SK-N-SH (cell line): ENCODE data around the gene YPEL1. TPM values are rescaled to one million over a fixed set of nuclear protein-coding genes. Genes with fewer than 3 reads are reported as not detected.
"Not testable (repeated sequence)": the region's sequence is repeated elsewhere in the genome, so short reads cannot be mapped to it uniquely, and the experiment has no call there.

Source experiments
- CTCF ChIA-PET: fragments of 300-600, 350-600 bp; formaldehyde crosslinking; extraction: SDS; loops from one replicate; lab custom pipeline; 2021; lab: Yijun Ruan, JAX
- POLR2A ChIA-PET: fragments of 350-600 bp; sonication (Branson Sonifier 250); formaldehyde crosslinking; extraction: SDS; loops from one replicate; lab custom pipeline; 2020; ENCODE audit warnings: antibody characterized with exemption, inconsistent platforms; lab: Yijun Ruan, JAX
- DNase-seq: peaks from one replicate; pipeline ENCODE4 v3.0.0; 2012
- H2AFZ ChIP-seq: fragments of 200-600 bp; sonication (generic); 2 replicates; pipeline ENCODE4 v1.8.1; 2016; ENCODE audit warnings: antibody characterized with exemption, mild to moderate bottlenecking, low read depth
- H3F3A ChIP-seq: fragments of 200-600 bp; sonication (generic); replicated peaks from 2 replicates; pipeline ENCODE3; 2016; ENCODE audit warnings: antibody characterized with exemption, mild to moderate bottlenecking; ENCODE audit not compliant: insufficient read depth
- H3K27ac ChIP-seq, 2 experiments: fragments of 200-500 bp in 1 of 2; fragments of 200-600 bp in 1 of 2; sonication (Bioruptor generic) in 1 of 2; sonication (generic), shearing (Covaris generic) in 1 of 2; 2 replicates each; pipeline versions ENCODE4 v1.5.1 to v1.6.1; 2014 to 2016; ENCODE audit warnings: low read depth in 2 of 2, inconsistent platforms in 1 of 2, low read length in 1 of 2, mild to moderate bottlenecking in 1 of 2, mixed read lengths in 1 of 2
- H3K27me3 ChIP-seq: fragments of 200-600 bp; sonication (generic), shearing (Covaris generic); 2 replicates; pipeline ENCODE4 v1.6.1; 2016; ENCODE audit warnings: mixed run types; ENCODE audit not compliant: insufficient read depth
- H3K36me3 ChIP-seq, 2 experiments: fragments of 200-500 bp in 1 of 2; fragments of 200-600 bp in 1 of 2; sonication (Bioruptor generic) in 1 of 2; sonication (generic) in 1 of 2; replicated peaks in 1 of 2; 2 replicates each; pipeline versions ENCODE3 to v1.5.1; 2014 to 2016; ENCODE audit warnings: low read length in 1 of 2, mild to moderate bottlenecking in 1 of 2; ENCODE audit not compliant: insufficient read depth in 2 of 2, control insufficient read depth in 1 of 2
- H3K4me1 ChIP-seq, 2 experiments: fragments of 200-500 bp in 1 of 2; fragments of 200-600 bp in 1 of 2; sonication (Bioruptor generic) in 1 of 2; sonication (generic), shearing (Covaris generic) in 1 of 2; 2 replicates each; pipeline versions ENCODE4 v1.5.1 to v1.6.1; 2014 to 2016; ENCODE audit warnings: low read depth in 1 of 2, low read length in 1 of 2, mixed run types in 1 of 2; ENCODE audit not compliant: insufficient read depth in 2 of 2, control insufficient read depth in 1 of 2
- H3K4me2 ChIP-seq: fragments of 200-600 bp; sonication (generic), shearing (Covaris generic); 2 replicates; pipeline ENCODE4 v1.6.1; 2017; ENCODE audit warnings: mixed run types
- H3K4me3 ChIP-seq, 2 experiments: fragments of 200-500 bp in 1 of 2; fragments of 200-600 bp in 1 of 2; sonication (Bioruptor generic) in 1 of 2; sonication (generic), shearing (Covaris generic) in 1 of 2; 2 replicates each; pipeline versions ENCODE4 v1.5.1 to v1.8.1; 2014 to 2016; ENCODE audit warnings: low read depth in 2 of 2, inconsistent platforms in 1 of 2, low read length in 1 of 2, mild to moderate bottlenecking in 1 of 2, mixed read lengths in 1 of 2, moderate library complexity in 1 of 2
- H3K79me2 ChIP-seq: fragments of 200-600 bp; sonication (generic); 2 replicates; pipeline ENCODE4 v1.8.1; 2017; ENCODE audit warnings: mild to moderate bottlenecking; ENCODE audit not compliant: insufficient read depth
- H3K9ac ChIP-seq: fragments of 200-600 bp; sonication (generic); 2 replicates; pipeline ENCODE4 v1.6.1; 2017; ENCODE audit warnings: mixed run types
- H3K9me2 ChIP-seq: fragments of 200-600 bp; sonication (generic); 2 replicates; pipeline ENCODE4 v1.6.1; 2017; ENCODE audit warnings: mixed run types
- H3K9me3 ChIP-seq: fragments of 200-600 bp; sonication (generic); 2 replicates; pipeline ENCODE4 v1.6.1; 2017; ENCODE audit warnings: mixed run types, mild to moderate bottlenecking, moderate library complexity
- H4K20me1 ChIP-seq: fragments of 200-600 bp; sonication (generic); 2 replicates; pipeline ENCODE4 v1.6.1; 2017; ENCODE audit warnings: mild to moderate bottlenecking, mixed run types; ENCODE audit not compliant: insufficient read depth
- CTCF ChIP-seq: fragments of 200-600 bp; sonication (generic); IDR thresholded peaks from 2 replicates; pipeline ENCODE4 v1.6.1; 2017; ENCODE audit warnings: antibody characterized with exemption, mild to moderate bottlenecking, moderate library complexity
- EP300 ChIP-seq, 2 experiments: IDR thresholded peaks; 2 replicates each; pipeline versions ENCODE4 v1.4.0 to v1.6.1; 2012; ENCODE audit warnings: borderline replicate concordance in 1 of 2, low read depth in 1 of 2, low read length in 1 of 2
- EZH2phosphoT487 ChIP-seq: fragments of 200-600 bp; sonication (generic); IDR thresholded peaks from 2 replicates; pipeline ENCODE4 v1.6.1; 2017; ENCODE audit warnings: low read depth, mixed run types, mild to moderate bottlenecking, antibody characterized with exemption, moderate library complexity, borderline replicate concordance
- GATA2 ChIP-seq: sonication (generic); formaldehyde crosslinking; IDR thresholded peaks from 2 replicates; pipeline ENCODE4 v1.5.0; 2020; ENCODE audit warnings: mild to moderate bottlenecking, missing genetic modification reagents
- MXI1 ChIP-seq: IDR thresholded peaks from 2 replicates; pipeline ENCODE4 v1.6.1; 2012; ENCODE audit warnings: mild to moderate bottlenecking, low read depth, low read length, improper control_type of control experiment
- PBX3 ChIP-seq: IDR thresholded peaks from 2 replicates; pipeline ENCODE4; 2012
- RFX5 ChIP-seq: IDR thresholded peaks from 2 replicates; pipeline ENCODE4 v1.6.1; 2012; ENCODE audit warnings: mild to moderate bottlenecking, improper control_type of control experiment, low read length
- RXRA ChIP-seq: IDR thresholded peaks from 2 replicates; pipeline ENCODE4 v1.4.0; 2012; ENCODE audit warnings: low read depth, mild to moderate bottlenecking, borderline replicate concordance
- SMC3 ChIP-seq: IDR thresholded peaks from 2 replicates; pipeline ENCODE4 v1.6.1; 2012; ENCODE audit warnings: low read depth, low read length, improper control_type of control experiment
- ZBTB33 ChIP-seq: IDR thresholded peaks from 2 replicates; pipeline ENCODE4 v1.4.0; 2012; ENCODE audit warnings: low read depth, borderline replicate concordance
- WGBS: methylation state at CpG from one replicate; pipeline ENCODE4 v1.1.6; 2017; ENCODE audit warnings: low lambda C conversion rate; 5-methylcytosine and 5-hydroxymethylcytosine counted together
- polyA plus RNA-seq, 3 experiments: library from polyadenylated mRNA; depleted of rRNA; stranded (reverse); fragments of >200 nt; gene quantifications; 2 replicates each; pipeline ENCODE4 v1.2.3, GENCODE V29; 2012

YPEL1 gene
- polyA plus RNA-seq, 1 of the 3 experiments (the other 2 are of a cell fraction), result 2.4 TPM

GRCh38 chr22:21679383-21679782 lies 56.2 kb downstream of the YPEL1 start:
- TF ChIP-seq MXI1 (no peak), RFX5 (no peak), SMC3 (no peak), CTCF (no peak), GATA2 (CRISPR knock-in tag) (no peak), ZBTB33 (no peak), PBX3 (no peak), RXRA (no peak), EP300 (IDR thresholded peaks at IDR 0.05; ENCODE audit: borderline replicate concordance in 1 of 2, low read depth in 1 of 2, low read length in 1 of 2) (no peak), EZH2phosphoT487 (no peak)
- Histone ChIP-seq H3K9ac (no peak overlapping the region), H3K9me3 (no peaks in the 10 kb centered on the region), H3K27me3 (no peaks in the 10 kb centered on the region), H2AFZ (no peak overlapping the region), H3K4me1 (no peaks in the 10 kb centered on the region; a peak in 1 of 4 replicates), H3K79me2 (no peaks in the 10 kb centered on the region), H4K20me1 (no peaks in the 10 kb centered on the region), H3K9me2 (no peaks in the 10 kb centered on the region), H3K4me2 (no peak overlapping the region), H3F3A (no peaks in the 10 kb centered on the region), H3K36me3 (peaks cover under 1 to 28% of the 10 kb centered on the region in 2 experiments), H3K4me3 (no peak overlapping the region), H3K27ac (no peak overlapping the region)
- ChIA-PET POLR2A (interaction anchor here (0.8 kb wide), 1 partner anchor 9 kb away, joined by 3 read pairs; no protein-coding TSS in a partner anchor), CTCF (no interaction called here)
- 86% methylated on average over 4 of the region's 4 CpGs for WGBS
- no peak for DNase-seq

GRCh38 chr22:21678842-21679241 lies 56.8 kb downstream of the YPEL1 start:
- H3K27me3 ChIP-seq, H3K4me3 ChIP-seq, H3K9ac ChIP-seq, POLR2A ChIA-PET, H2AFZ ChIP-seq, H3K9me3 ChIP-seq, CTCF ChIA-PET, DNase-seq, H3K4me1 ChIP-seq, H3K4me2 ChIP-seq, H3K79me2 ChIP-seq, H3K9me2 ChIP-seq, H3F3A ChIP-seq, H4K20me1 ChIP-seq, H3K27ac ChIP-seq: not testable (repeated sequence)
- H3K36me3 ChIP-seq, result peaks cover 4 to 33% of the 10 kb centered on the region in 2 experiments
- over 99% methylated on average over 12 of the region's 12 CpGs for WGBS
